ENCODE measurements around the gene TRIM62.

- no peak for TF ChIP-seq CTCF (IDR thresholded peaks at IDR 0.05)
- no peak for TF ChIP-seq POLR2A (IDR thresholded peaks at IDR 0.05)
Measured at GRCh38 chr1:33162141-33162540, 19.7 kb downstream of the TRIM62 start.

All from testis (tissue), 2 donors.